KMS-11 (cell line): ENCODE data around the gene PHLPP2.

Source experiments
- H2AFZ ChIP-seq: fragments of 200-600 bp; sonication (generic); 2 replicates; pipeline ENCODE4 v1.6.1; 2016; ENCODE audit warnings: antibody characterized with exemption, mixed run types, low read depth
- H3K27ac ChIP-seq: fragments of 200-600 bp; sonication (generic); 2 replicates; pipeline ENCODE4 v1.6.1; 2016; ENCODE audit warnings: mild to moderate bottlenecking, mixed run types
- H3K27me3 ChIP-seq: fragments of 200-600 bp; sonication (generic); 2 replicates; pipeline ENCODE4 v1.6.1; 2017; ENCODE audit warnings: mild to moderate bottlenecking, low read depth, mixed run types, moderate library complexity; ENCODE audit not compliant: insufficient read depth
- H3K36me3 ChIP-seq: fragments of 200-600 bp; sonication (generic); 2 replicates; pipeline ENCODE4 v1.6.1; 2017; ENCODE audit warnings: mild to moderate bottlenecking, mixed run types; ENCODE audit not compliant: insufficient read depth
- H3K4me1 ChIP-seq: fragments of 200-600 bp; sonication (generic); 2 replicates; pipeline ENCODE4 v1.6.1; 2016; ENCODE audit warnings: mild to moderate bottlenecking, low read depth, mixed run types; ENCODE audit not compliant: poor library complexity, severe bottlenecking
- H3K4me2 ChIP-seq: fragments of 200-600 bp; sonication (generic); 2 replicates; pipeline ENCODE4 v1.7.0; 2016; ENCODE audit warnings: mild to moderate bottlenecking, mixed run types
- H3K4me3 ChIP-seq: fragments of 200-600 bp; sonication (generic); IDR thresholded peaks from 2 replicates; pipeline ENCODE4 v1.6.1; 2017; ENCODE audit warnings: low read depth, low read length, mixed read lengths; ENCODE audit not compliant: insufficient read depth
- H3K79me2 ChIP-seq: fragments of 200-600 bp; sonication (generic); 2 replicates; pipeline ENCODE4 v1.6.1; 2016; ENCODE audit warnings: low read depth, mixed run types; ENCODE audit not compliant: insufficient read depth
- H3K9ac ChIP-seq: fragments of 200-600 bp; sonication (generic); 2 replicates; pipeline ENCODE4 v1.6.1; 2016; ENCODE audit warnings: mild to moderate bottlenecking, mixed run types
- H4K20me1 ChIP-seq: fragments of 200-600 bp; sonication (generic); 2 replicates; pipeline ENCODE4 v1.6.1; 2016; ENCODE audit warnings: mild to moderate bottlenecking, mixed run types; ENCODE audit not compliant: insufficient read depth
- TF ChIP-seq, protein P1 (sequence below): fragments of 200-600 bp; sonication (generic); conservative IDR thresholded peaks from 2 replicates; pipeline ENCODE4 v1.6.1; 2017; ENCODE audit warnings: low read depth, mild to moderate bottlenecking, antibody characterized with exemption, low read length, moderate library complexity, mixed read lengths

Gene PHLPP2

DNA sequence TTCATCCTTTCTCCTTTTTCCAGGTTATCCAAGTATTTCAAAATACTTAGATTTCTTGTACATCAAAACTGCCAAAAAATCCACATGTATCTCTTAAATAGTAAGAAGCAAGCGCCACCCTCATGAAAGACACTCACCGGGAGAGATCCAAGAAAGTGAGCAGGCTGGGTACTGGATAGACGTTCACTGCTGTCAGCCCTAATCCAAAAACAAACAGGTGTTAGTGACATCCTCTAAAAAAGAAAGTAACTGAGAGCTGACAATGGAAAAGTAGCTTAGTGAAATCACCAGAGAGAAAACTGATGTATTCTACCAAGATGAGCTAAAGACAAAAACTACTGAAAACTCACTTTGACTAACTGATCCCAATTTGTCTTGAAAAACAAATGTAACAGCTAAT lies 52.4 kb downstream of the PHLPP2 start:
- Histone ChIP-seq H3K79me2 (no peaks in the 10 kb centered on the region), H3K4me3 (no peak overlapping the region), H3K4me1 (no peaks in the 10 kb centered on the region), H2AFZ (no peak overlapping the region), H3K36me3 (no peaks in the 10 kb centered on the region; the same call in 1 of the 2 replicates), H3K9ac (no peak overlapping the region), H3K27me3 (no peaks in the 10 kb centered on the region), H4K20me1 (no peaks in the 10 kb centered on the region), H3K4me2 (no peak overlapping the region), H3K27ac (no peak overlapping the region)
- TF ChIP-seq, protein P1, sequence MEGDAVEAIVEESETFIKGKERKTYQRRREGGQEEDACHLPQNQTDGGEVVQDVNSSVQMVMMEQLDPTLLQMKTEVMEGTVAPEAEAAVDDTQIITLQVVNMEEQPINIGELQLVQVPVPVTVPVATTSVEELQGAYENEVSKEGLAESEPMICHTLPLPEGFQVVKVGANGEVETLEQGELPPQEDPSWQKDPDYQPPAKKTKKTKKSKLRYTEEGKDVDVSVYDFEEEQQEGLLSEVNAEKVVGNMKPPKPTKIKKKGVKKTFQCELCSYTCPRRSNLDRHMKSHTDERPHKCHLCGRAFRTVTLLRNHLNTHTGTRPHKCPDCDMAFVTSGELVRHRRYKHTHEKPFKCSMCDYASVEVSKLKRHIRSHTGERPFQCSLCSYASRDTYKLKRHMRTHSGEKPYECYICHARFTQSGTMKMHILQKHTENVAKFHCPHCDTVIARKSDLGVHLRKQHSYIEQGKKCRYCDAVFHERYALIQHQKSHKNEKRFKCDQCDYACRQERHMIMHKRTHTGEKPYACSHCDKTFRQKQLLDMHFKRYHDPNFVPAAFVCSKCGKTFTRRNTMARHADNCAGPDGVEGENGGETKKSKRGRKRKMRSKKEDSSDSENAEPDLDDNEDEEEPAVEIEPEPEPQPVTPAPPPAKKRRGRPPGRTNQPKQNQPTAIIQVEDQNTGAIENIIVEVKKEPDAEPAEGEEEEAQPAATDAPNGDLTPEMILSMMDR, result no peak

DNA sequence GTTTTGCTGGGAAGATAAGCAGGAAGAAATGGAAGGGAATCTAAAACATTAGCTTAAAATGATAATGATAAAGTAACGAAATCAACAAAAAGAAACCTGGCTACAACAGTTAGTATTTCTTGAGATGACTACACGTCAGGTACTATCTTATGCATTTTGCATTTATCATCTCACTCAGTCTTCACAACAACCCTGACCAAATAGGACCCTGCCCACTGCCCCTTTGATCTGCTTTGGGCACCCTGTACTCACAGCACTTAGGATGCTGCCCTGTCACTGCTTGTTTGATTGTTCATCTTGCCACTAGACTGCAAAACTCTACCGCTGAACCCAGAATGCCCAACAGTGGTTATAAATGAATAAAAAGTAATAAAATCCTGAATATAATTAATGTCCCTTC lies 53.3 kb downstream of the PHLPP2 start:
- H3K9ac ChIP-seq, result no peak overlapping the region
- TF ChIP-seq, protein P1, result no peak
- no peak overlapping the region for H2AFZ ChIP-seq
- no peaks in the 10 kb centered on the region for H3K4me1 ChIP-seq
- no peaks in the 10 kb centered on the region for H3K79me2 ChIP-seq
- no peaks in the 10 kb centered on the region; the same call in 1 of the 2 replicates for H3K36me3 ChIP-seq
- H4K20me1 ChIP-seq, result no peaks in the 10 kb centered on the region
- no peak overlapping the region for H3K4me3 ChIP-seq
- H3K27me3 ChIP-seq, result no peaks in the 10 kb centered on the region
- no peak overlapping the region for H3K4me2 ChIP-seq
- no peak overlapping the region for H3K27ac ChIP-seq

DNA sequence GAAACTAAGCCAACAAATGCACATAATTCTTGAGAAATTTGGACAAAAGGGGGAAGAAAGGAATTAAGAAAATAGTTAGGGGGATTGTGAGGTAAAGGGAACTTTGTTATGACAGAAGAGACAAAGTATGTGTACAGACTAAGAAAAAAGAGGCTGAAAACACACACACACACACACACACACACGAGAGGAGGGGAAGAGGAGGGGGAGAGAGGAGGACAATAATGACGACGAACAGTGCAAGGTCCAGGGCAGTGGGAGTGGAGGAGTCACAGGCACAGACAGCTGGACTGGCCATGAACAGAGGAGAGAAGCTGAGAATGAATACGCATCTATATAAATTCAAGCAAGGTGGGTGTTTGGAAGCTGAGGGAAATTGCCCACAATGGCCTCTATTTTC lies 54.0 kb downstream of the PHLPP2 start:
- H3K9ac ChIP-seq, result no peak overlapping the region
- H3K36me3 ChIP-seq, result no peaks in the 10 kb centered on the region; the same call in 1 of the 2 replicates
- no peaks in the 10 kb centered on the region for H3K27me3 ChIP-seq
- no peaks in the 10 kb centered on the region for H3K79me2 ChIP-seq
- H3K4me3 ChIP-seq, result no peak overlapping the region
- H4K20me1 ChIP-seq, result no peaks in the 10 kb centered on the region
- H3K4me1 ChIP-seq, result no peaks in the 10 kb centered on the region
- TF ChIP-seq, protein P1, result no peak
- no peak overlapping the region for H3K27ac ChIP-seq
- H2AFZ ChIP-seq, result no peak overlapping the region
- H3K4me2 ChIP-seq, result no peak overlapping the region

DNA sequence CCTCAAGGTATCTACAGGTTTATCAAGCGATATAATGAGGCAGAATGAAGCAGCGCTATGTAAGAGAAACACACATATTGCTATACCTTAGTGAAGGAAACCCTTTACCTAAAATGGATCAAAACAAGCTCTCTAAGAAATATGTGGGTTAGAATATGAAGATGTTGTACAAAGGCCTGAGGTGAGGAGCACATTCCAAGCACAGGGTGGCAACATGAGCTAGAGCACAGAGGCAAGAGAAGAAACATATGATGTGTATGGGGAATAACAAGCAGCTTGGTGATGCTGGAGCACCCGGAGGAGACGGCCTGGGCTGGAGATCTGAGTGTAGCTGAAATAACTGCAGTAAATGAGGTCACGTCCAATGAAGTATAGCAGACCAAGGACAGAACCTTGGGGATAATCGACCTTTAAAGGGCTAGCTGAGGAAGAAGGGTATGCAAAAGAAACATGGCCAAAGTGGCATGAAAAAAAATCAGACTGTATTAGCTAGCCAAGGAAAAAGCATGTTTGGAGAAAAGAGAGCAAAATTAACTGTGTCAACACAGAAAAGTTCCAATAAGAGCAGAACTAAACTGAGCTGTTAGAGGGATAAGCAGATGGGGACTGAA lies 54.5 kb downstream of the PHLPP2 start:
- Histone ChIP-seq H3K9ac (no peak overlapping the region), H3K27me3 (no peaks in the 10 kb centered on the region), H3K4me3 (no peak overlapping the region), H3K27ac (no peak overlapping the region), H2AFZ (no peak overlapping the region), H3K4me1 (no peaks in the 10 kb centered on the region), H3K36me3 (no peaks in the 10 kb centered on the region; the same call in 1 of the 2 replicates), H3K4me2 (no peak overlapping the region), H4K20me1 (no peaks in the 10 kb centered on the region), H3K79me2 (no peaks in the 10 kb centered on the region)
- TF ChIP-seq, protein P1, result no peak
